Gastrocnemius medialis (tissue), 4 donors: ENCODE results near the gene ZMYM2.

Experiments
- POLR2A ChIP-seq, 2 donors: fragments of 450-650 bp; IDR thresholded peaks; one replicate each; pipeline ENCODE4 v1.6.1; 2017; ENCODE audit warnings: antibody characterized with exemption in 2 of 2, mild to moderate bottlenecking in 2 of 2, moderate library complexity in 2 of 2
- TF ChIP-seq, protein P1 (sequence below), 5 experiments: fragments of 450-650 bp in 3 of 5; fragments of 200-600 bp in 2 of 5; sonication (generic) in 2 of 5; IDR thresholded peaks in 4 of 5; conservative IDR thresholded peaks in 1 of 5; 1 replicate in 4 of 5; 2 replicates in 1 of 5; pipeline ENCODE4 v1.5.1; 2016 to 2019; ENCODE audit warnings: antibody characterized with exemption in 5 of 5, mild to moderate bottlenecking in 3 of 5, moderate library complexity in 3 of 5

DNA sequence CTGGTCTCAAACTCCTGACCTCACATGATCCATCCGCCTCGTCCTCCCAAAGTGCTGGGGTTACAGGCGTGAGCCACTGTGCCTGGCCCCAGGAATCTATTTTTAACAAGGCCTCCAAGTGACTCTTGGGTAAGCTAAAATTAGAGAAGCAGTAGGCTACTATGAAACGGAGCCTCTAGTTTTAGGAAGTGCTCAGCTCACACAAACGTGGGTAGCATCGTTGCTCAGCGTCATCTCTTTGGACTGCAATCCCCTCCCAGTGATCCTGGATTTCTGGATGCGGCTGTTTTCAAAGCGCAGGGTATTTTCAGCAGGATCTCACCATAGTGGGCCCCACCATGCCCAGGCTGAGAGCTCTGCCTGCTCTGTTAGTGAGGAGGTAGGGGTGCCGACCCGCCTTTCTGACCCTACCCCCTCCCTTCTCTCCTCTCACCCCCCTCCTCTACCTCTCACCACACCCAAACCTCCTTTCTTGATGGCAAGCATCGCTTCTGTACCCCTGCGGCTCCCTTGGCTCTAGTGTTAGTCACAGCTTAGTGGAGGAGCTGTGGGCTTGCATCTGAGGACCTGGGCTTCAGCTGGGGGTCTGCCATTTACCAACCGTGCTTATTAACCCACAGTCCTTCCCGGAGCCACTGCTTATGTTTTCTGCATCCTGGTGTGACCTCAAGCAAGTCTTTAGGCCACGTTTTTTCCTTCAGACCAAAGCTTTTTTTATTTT is 168.2 kb downstream of the ZMYM2 start:
- no peak for TF ChIP-seq POLR2A (IDR thresholded peaks at IDR 0.05)
- TF ChIP-seq, protein P1, sequence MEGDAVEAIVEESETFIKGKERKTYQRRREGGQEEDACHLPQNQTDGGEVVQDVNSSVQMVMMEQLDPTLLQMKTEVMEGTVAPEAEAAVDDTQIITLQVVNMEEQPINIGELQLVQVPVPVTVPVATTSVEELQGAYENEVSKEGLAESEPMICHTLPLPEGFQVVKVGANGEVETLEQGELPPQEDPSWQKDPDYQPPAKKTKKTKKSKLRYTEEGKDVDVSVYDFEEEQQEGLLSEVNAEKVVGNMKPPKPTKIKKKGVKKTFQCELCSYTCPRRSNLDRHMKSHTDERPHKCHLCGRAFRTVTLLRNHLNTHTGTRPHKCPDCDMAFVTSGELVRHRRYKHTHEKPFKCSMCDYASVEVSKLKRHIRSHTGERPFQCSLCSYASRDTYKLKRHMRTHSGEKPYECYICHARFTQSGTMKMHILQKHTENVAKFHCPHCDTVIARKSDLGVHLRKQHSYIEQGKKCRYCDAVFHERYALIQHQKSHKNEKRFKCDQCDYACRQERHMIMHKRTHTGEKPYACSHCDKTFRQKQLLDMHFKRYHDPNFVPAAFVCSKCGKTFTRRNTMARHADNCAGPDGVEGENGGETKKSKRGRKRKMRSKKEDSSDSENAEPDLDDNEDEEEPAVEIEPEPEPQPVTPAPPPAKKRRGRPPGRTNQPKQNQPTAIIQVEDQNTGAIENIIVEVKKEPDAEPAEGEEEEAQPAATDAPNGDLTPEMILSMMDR (IDR thresholded peaks at IDR 0.05 in 4 of 5, conservative IDR thresholded peaks at IDR 0.05 in 1 of 5), result no peak
